OCI-LY3 (cell line): ENCODE measurements around the gene ITPR1.

Experiments used
- H2AFZ ChIP-seq: fragments of 200-600, 300-600 bp; shearing (Covaris generic); 2 replicates; pipeline ENCODE4 v1.6.0; 2014; ENCODE audit warnings: antibody characterized with exemption, low read depth, low read length
- H3K27ac ChIP-seq: fragments of 200-600, 300-600 bp; sonication (generic); 2 replicates; pipeline ENCODE4 v1.5.1; 2014; ENCODE audit warnings: mild to moderate bottlenecking, low read length, moderate library complexity, mixed read lengths
- H3K27me3 ChIP-seq: fragments of 200-600, 300-600 bp; sonication (generic); 2 replicates; pipeline ENCODE4 v1.6.1; 2014; ENCODE audit warnings: low read depth, low read length, mixed read lengths
- H3K36me3 ChIP-seq: fragments of 200-600, 300-600 bp; sonication (generic); replicated peaks from 2 replicates; pipeline ENCODE3; 2014; ENCODE audit warnings: low read depth, low read length, mixed read lengths
- H3K4me1 ChIP-seq: fragments of 300-600, 200-600 bp; sonication (generic); 2 replicates; pipeline ENCODE4 v1.6.1; 2014; ENCODE audit warnings: low read length, mixed read lengths
- H3K4me2 ChIP-seq: fragments of 200-600, 300-600 bp; sonication (generic); 2 replicates; pipeline ENCODE4 v1.6.1; 2014; ENCODE audit warnings: low read length, mixed read lengths
- H3K4me3 ChIP-seq: fragments of 300-600, 200-600 bp; sonication (generic); 2 replicates; pipeline ENCODE4 v1.5.1; 2014; ENCODE audit warnings: antibody characterized with exemption, mild to moderate bottlenecking, low read length, moderate library complexity
- H3K79me2 ChIP-seq: fragments of 300-600, 200-600 bp; shearing (Covaris generic); 2 replicates; pipeline ENCODE4 v1.6.1; 2014; ENCODE audit warnings: mild to moderate bottlenecking, low read length, mixed read lengths
- H3K9ac ChIP-seq: fragments of 300-600, 200-600 bp; shearing (Covaris generic); 2 replicates; pipeline ENCODE4 v1.6.0; 2014; ENCODE audit warnings: mild to moderate bottlenecking, low read length, moderate library complexity
- H3K9me3 ChIP-seq: fragments of 200-600, 300-600 bp; shearing (Covaris generic); 2 replicates; pipeline ENCODE4 v1.6.1; 2014; ENCODE audit warnings: low read length, mixed read lengths; ENCODE audit not compliant: insufficient read depth
- H4K20me1 ChIP-seq: fragments of 200-600, 300-600 bp; sonication (generic); 2 replicates; pipeline ENCODE4 v1.6.1; 2016; ENCODE audit warnings: low read length, mixed read lengths; ENCODE audit not compliant: insufficient read depth
- CTCF ChIP-seq: fragments of 200-600, 300-600 bp; sonication (generic); IDR thresholded peaks from 2 replicates; pipeline ENCODE4 v1.5.1; 2014; ENCODE audit warnings: antibody characterized with exemption, low read length, low read depth
- EZH2phosphoT487 ChIP-seq: fragments of 200-600 bp; shearing (Covaris generic); IDR thresholded peaks from 2 replicates; pipeline ENCODE4 v1.6.1; 2018; ENCODE audit warnings: antibody characterized with exemption, mixed run types, low read depth

ITPR1 gene

DNA sequence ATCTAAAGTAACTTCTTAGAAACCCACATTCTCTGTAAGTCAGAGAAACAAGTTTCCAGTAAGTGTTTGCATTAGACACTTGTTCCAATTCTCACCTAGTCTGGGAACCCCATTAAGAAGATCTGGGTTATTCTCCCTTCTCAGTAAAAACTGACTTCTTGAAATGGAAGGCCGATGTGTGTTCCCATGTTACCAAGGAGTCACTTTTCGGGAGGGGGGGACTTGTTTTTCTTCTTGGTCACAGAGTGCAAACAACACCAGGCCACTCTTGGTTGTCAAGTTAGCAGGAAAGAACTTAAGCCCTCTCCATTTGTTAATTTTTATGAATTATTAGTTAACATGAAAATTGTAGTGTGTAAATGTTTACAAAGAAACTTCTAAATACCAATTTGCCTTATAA is 55.6 kb downstream of the ITPR1 start:
- no peak for TF ChIP-seq EZH2phosphoT487
- no peak for TF ChIP-seq CTCF
- Histone ChIP-seq H3K4me3 (no peak overlapping the region), H4K20me1 (no peaks in the 10 kb centered on the region), H3K27me3 (no peaks in the 10 kb centered on the region), H3K79me2 (no peaks in the 10 kb centered on the region), H3K36me3 (no peaks in the 10 kb centered on the region), H2AFZ (no peak overlapping the region), H3K27ac (no peak overlapping the region), H3K9ac (no peak overlapping the region), H3K4me2 (no peak overlapping the region), H3K4me1 (no peaks in the 10 kb centered on the region), H3K9me3 (no peaks in the 10 kb centered on the region)

DNA sequence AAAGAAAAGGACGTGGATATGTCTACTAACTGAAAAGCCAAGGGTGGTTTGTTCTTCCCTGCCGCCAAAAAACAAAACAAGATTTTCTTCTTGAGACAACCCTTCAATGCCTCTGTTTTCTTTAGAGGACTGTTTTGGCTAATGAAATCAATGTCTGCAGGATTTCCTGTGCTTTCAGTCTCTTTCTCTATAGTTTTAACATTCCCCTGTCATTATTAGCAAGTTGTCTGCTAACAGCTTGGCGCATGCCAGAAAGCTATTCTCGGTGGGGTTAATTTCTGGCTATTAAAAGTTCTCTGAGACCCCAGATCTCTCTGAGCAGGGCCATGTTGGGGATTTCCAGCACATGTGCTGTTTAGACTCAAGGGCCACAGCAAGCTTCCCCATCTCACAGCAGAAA is 56.7 kb downstream of the ITPR1 start:
- H3K36me3 ChIP-seq = no peaks in the 10 kb centered on the region
- no peak overlapping the region for H3K4me3 ChIP-seq
- H3K27ac ChIP-seq = no peak overlapping the region
- H3K9ac ChIP-seq = no peak overlapping the region
- H3K27me3 ChIP-seq = no peaks in the 10 kb centered on the region
- no peaks in the 10 kb centered on the region for H3K79me2 ChIP-seq
- no peaks in the 10 kb centered on the region for H3K9me3 ChIP-seq
- no peaks in the 10 kb centered on the region for H4K20me1 ChIP-seq
- H3K4me2 ChIP-seq = no peak overlapping the region
- H2AFZ ChIP-seq = no peak overlapping the region
- H3K4me1 ChIP-seq = no peaks in the 10 kb centered on the region
- no peak for TF ChIP-seq CTCF
- no peak for TF ChIP-seq EZH2phosphoT487

- no peak overlapping the region for H2AFZ ChIP-seq
- no peaks in the 10 kb centered on the region for H3K9me3 ChIP-seq
- no peak overlapping the region for H3K4me2 ChIP-seq
- H3K27ac ChIP-seq = no peak overlapping the region
- H3K9ac ChIP-seq = no peak overlapping the region
- H3K36me3 ChIP-seq = no peaks in the 10 kb centered on the region
- no peaks in the 10 kb centered on the region for H3K27me3 ChIP-seq
- H3K4me1 ChIP-seq = no peaks in the 10 kb centered on the region
- TF ChIP-seq EZH2phosphoT487 (no peak), CTCF (no peak)
- no peak overlapping the region for H3K4me3 ChIP-seq
- no peaks in the 10 kb centered on the region for H3K79me2 ChIP-seq
- H4K20me1 ChIP-seq = no peaks in the 10 kb centered on the region
Measured at GRCh38 chr3:4551051-4551711, 58.0 kb downstream of the ITPR1 start.

GRCh38 chr3:4551794-4552442 is 58.8 kb downstream of the ITPR1 start:
- no peaks in the 10 kb centered on the region for H3K4me1 ChIP-seq
- no peaks in the 10 kb centered on the region for H3K36me3 ChIP-seq
- no peaks in the 10 kb centered on the region for H3K79me2 ChIP-seq
- no peaks in the 10 kb centered on the region for H3K27me3 ChIP-seq
- H3K9me3 ChIP-seq = no peaks in the 10 kb centered on the region
- H4K20me1 ChIP-seq = no peaks in the 10 kb centered on the region
- H3K4me3 ChIP-seq = no peak overlapping the region
- H3K4me2 ChIP-seq = no peak overlapping the region
- H3K9ac ChIP-seq = no peak overlapping the region
- no peak overlapping the region for H3K27ac ChIP-seq
- no peak overlapping the region for H2AFZ ChIP-seq
- TF ChIP-seq CTCF (no peak), EZH2phosphoT487 (no peak)
